H7 (cell line): Measurements from ENCODE around the gene ZNF600. TPM values are rescaled to one million over a fixed set of nuclear protein-coding genes. Genes with fewer than 3 reads are reported as not detected.
A peak's percentile ranks its signal among the peaks of the same experiment; 100 is the strongest.
"Not testable (repeated sequence)": the region's sequence is repeated elsewhere in the genome, so short reads cannot be mapped to it uniquely, and the experiment has no call there.

ENCODE experiments used
- DNase-seq: peaks from one replicate; pipeline ENCODE4 v3.0.0; 2012
- H3K27me3 ChIP-seq: 2 replicates; pipeline ENCODE4 v1.6.0; 2011; ENCODE audit warnings: mild to moderate bottlenecking, low read length; ENCODE audit not compliant: control insufficient read depth, insufficient read depth
- H3K36me3 ChIP-seq: replicated peaks from 2 replicates; pipeline ENCODE4 v1.5.1; 2011; ENCODE audit warnings: low read length; ENCODE audit not compliant: control insufficient read depth, insufficient read depth
- H3K4me3 ChIP-seq: 2 replicates; pipeline ENCODE4 v1.5.1; 2011; ENCODE audit warnings: low read depth, mild to moderate bottlenecking, control low read depth, low read length, moderate library complexity; ENCODE audit not compliant: insufficient read depth
- total RNA-seq: library from RNA; depleted of rRNA; stranded (reverse); fragments of >200 nt; shearing (Covaris generic); gene quantifications from 2 replicates; pipeline ENCODE4 v1.2.3, GENCODE V29; 2014; rRNA removed

ZNF600 gene
- total RNA-seq, 1 experiment from 2014 or later, result 5.8 TPM

- peak; percentile 52 for DNase-seq
- H3K36me3 ChIP-seq, result no peaks in the 10 kb centered on the region; the same call in 1 of the 2 replicates
Observed at GRCh38 chr19:52725528-52725961, 61.0 kb downstream of the ZNF600 start.

GRCh38 chr19:52724701-52725514, 61.7 kb downstream of the ZNF600 start:
- no peaks in the 10 kb centered on the region; the same call in 1 of the 2 replicates for H3K36me3 ChIP-seq
- H3K27me3 ChIP-seq, result no peaks in the 10 kb centered on the region
- no peak overlapping the region for H3K4me3 ChIP-seq
- DNase-seq, result peak; percentile 29

More at GRCh38 chr19:52725528-52725961, 61.0 kb downstream of the ZNF600 start:
- H3K4me3 ChIP-seq, result no peak overlapping the region
- H3K27me3 ChIP-seq, result no peaks in the 10 kb centered on the region

- not testable (repeated sequence) for DNase-seq, H3K36me3 ChIP-seq, H3K4me3 ChIP-seq, H3K27me3 ChIP-seq
Observed at GRCh38 chr19:52723907-52724598, 62.5 kb downstream of the ZNF600 start.

- DNase-seq, result no peak
- Histone ChIP-seq H3K36me3 (no peaks in the 10 kb centered on the region; the same call in 1 of the 2 replicates), H3K4me3 (no peak overlapping the region)
Observed at GRCh38 chr19:52722062-52723003, 64.3 kb downstream of the ZNF600 start.

GRCh38 chr19:52720541-52720940, 66.0 kb downstream of the ZNF600 start:
- H3K4me3 ChIP-seq, DNase-seq, H3K27me3 ChIP-seq, H3K36me3 ChIP-seq: not testable (repeated sequence)

More at GRCh38 chr19:52722062-52723003, 64.3 kb downstream of the ZNF600 start:
- peaks cover 5% of the 10 kb centered on the region; the same call in 1 of the 2 replicates for H3K27me3 ChIP-seq

GRCh38 chr19:52716522-52716921, 70.1 kb downstream of the ZNF600 start:
- Histone ChIP-seq H3K36me3 (no peaks in the 10 kb centered on the region), H3K4me3 (no peak overlapping the region), H3K27me3 (peaks cover 9% of the 10 kb centered on the region; the same call in 1 of the 2 replicates)
- peak; percentile 42 for DNase-seq

- DNase-seq, H3K4me3 ChIP-seq, H3K27me3 ChIP-seq, H3K36me3 ChIP-seq: not testable (repeated sequence)
Observed at GRCh38 chr19:52715902-52716301, 70.7 kb downstream of the ZNF600 start.

- DNase-seq, H3K27me3 ChIP-seq, H3K36me3 ChIP-seq, H3K4me3 ChIP-seq: not testable (repeated sequence)
Observed at GRCh38 chr19:52715330-52715729, 71.3 kb downstream of the ZNF600 start.

Other genes starting within 250 kb of the ZNF600 start
- gene ZNF701, start 216.5 kb downstream of the ZNF600 start, total RNA-seq, result 15.2 and 24.5 TPM in 2 replicates
- gene ZNF83, start 148.4 kb downstream of the ZNF600 start, total RNA-seq, result 16.5 and 35.1 TPM in 2 replicates
- 10.0 and 10.7 TPM in 2 replicates for gene ZNF611, start 51.7 kb downstream of the ZNF600 start, total RNA-seq
- 18.5 and 23.9 TPM in 2 replicates for gene ZNF28, start 34.8 kb upstream of the ZNF600 start, total RNA-seq
- gene ZNF468, start 70.8 kb upstream of the ZNF600 start, total RNA-seq, result 34.1 and 38.6 TPM in 2 replicates
- gene ZNF320, start 110.8 kb upstream of the ZNF600 start, total RNA-seq, result 13.1 and 24.0 TPM in 2 replicates
- gene ZNF888, start 136.6 kb upstream of the ZNF600 start, total RNA-seq, result 4.6 and 5.7 TPM in 2 replicates
- 14.8 and 22.2 TPM in 2 replicates for gene ZNF816, start 176.1 kb upstream of the ZNF600 start, total RNA-seq
- 0.17 and 0.33 TPM in 2 replicates for gene ERVV-1, start 227.1 kb upstream of the ZNF600 start, total RNA-seq